ENCODE data around the gene HNRNPAB. TPM values are rescaled to one million over a fixed set of nuclear protein-coding genes. Genes with fewer than 3 reads are reported as not detected.

Gene HNRNPAB
- total RNA-seq, 1 experiment from 2014 or later: 364 TPM

GRCh38 chr5:178241231-178241663 lies 36.9 kb downstream of the HNRNPAB start:
- intact Hi-C loops (cut with micrococcal nuclease): no loop called here
- H3K27ac Mint-ChIP-seq (ENCODE audit: low read depth, unreplicated experiment): no peak overlapping the region
- H3K4me1 Mint-ChIP-seq (ENCODE audit: insufficient read depth, unreplicated experiment): peaks cover 27% of the 10 kb centered on the region
- H3K9me3 Mint-ChIP-seq (ENCODE audit: unreplicated experiment): no peaks in the 10 kb centered on the region
- TF ChIP-seq, protein P1, sequence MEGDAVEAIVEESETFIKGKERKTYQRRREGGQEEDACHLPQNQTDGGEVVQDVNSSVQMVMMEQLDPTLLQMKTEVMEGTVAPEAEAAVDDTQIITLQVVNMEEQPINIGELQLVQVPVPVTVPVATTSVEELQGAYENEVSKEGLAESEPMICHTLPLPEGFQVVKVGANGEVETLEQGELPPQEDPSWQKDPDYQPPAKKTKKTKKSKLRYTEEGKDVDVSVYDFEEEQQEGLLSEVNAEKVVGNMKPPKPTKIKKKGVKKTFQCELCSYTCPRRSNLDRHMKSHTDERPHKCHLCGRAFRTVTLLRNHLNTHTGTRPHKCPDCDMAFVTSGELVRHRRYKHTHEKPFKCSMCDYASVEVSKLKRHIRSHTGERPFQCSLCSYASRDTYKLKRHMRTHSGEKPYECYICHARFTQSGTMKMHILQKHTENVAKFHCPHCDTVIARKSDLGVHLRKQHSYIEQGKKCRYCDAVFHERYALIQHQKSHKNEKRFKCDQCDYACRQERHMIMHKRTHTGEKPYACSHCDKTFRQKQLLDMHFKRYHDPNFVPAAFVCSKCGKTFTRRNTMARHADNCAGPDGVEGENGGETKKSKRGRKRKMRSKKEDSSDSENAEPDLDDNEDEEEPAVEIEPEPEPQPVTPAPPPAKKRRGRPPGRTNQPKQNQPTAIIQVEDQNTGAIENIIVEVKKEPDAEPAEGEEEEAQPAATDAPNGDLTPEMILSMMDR (IDR thresholded peaks at IDR 0.05; ENCODE audit: unreplicated experiment): no peak
- CTCF ChIA-PET: interaction anchor here (0.7 kb wide), 1 partner anchor 11 kb away, joined by 3 read pairs; no protein-coding TSS in a partner anchor
- POLR2A ChIA-PET: no interaction called here
- H3K4me3 Mint-ChIP-seq (ENCODE audit: unreplicated experiment): no peak overlapping the region
- DNase-seq (ENCODE audit: unreplicated experiment): no peak
- no peaks in the 10 kb centered on the region for H3K36me3 Mint-ChIP-seq (ENCODE audit: insufficient read depth, unreplicated experiment)
- no peaks in the 10 kb centered on the region for H3K27me3 Mint-ChIP-seq (ENCODE audit: insufficient read depth, unreplicated experiment)
- BruUV-seq (replicated peaks): no TSS peak

GRCh38 chr5:178241688-178242231 lies 37.4 kb downstream of the HNRNPAB start:
- Mint-ChIP-seq H3K27ac (ENCODE audit: low read depth, unreplicated experiment) (no peak overlapping the region), H3K4me3 (ENCODE audit: unreplicated experiment) (no peak overlapping the region), H3K9me3 (ENCODE audit: unreplicated experiment) (no peaks in the 10 kb centered on the region), H3K36me3 (ENCODE audit: insufficient read depth, unreplicated experiment) (no peaks in the 10 kb centered on the region), H3K27me3 (ENCODE audit: insufficient read depth, unreplicated experiment) (no peaks in the 10 kb centered on the region), H3K4me1 (ENCODE audit: insufficient read depth, unreplicated experiment) (peaks cover 24% of the 10 kb centered on the region)
- ChIA-PET CTCF (no interaction called here), POLR2A (no interaction called here)
- no peak for DNase-seq (ENCODE audit: unreplicated experiment)
- no TSS peak for BruUV-seq (replicated peaks)
- TF ChIP-seq, protein P1 (IDR thresholded peaks at IDR 0.05; ENCODE audit: unreplicated experiment): no peak
- intact Hi-C loops (cut with micrococcal nuclease): no loop called here

DNA sequence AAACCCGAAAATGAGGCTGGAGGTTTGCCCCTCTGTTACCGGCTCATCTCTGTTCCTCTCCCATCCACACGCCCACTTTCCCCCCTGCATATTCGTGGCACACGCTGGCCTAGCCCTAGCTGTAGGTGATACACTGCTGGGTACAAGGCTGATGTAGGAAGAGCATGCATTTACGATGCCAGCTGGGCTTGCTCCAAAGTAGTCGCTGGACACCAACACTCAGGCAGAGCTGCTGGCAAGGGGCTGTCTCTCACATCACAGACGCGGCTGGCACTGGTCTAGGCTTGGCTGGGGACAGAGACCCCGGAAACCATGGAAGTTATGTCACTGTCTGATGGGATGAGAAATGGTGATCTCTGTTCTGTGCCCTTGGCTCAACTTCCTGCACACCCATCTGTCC lies 38.1 kb downstream of the HNRNPAB start:
- Mint-ChIP-seq H3K36me3 (ENCODE audit: insufficient read depth, unreplicated experiment) (no peaks in the 10 kb centered on the region), H3K4me3 (ENCODE audit: unreplicated experiment) (no peak overlapping the region), H3K27me3 (ENCODE audit: insufficient read depth, unreplicated experiment) (no peaks in the 10 kb centered on the region), H3K9me3 (ENCODE audit: unreplicated experiment) (no peaks in the 10 kb centered on the region), H3K27ac (ENCODE audit: low read depth, unreplicated experiment) (no peak overlapping the region), H3K4me1 (ENCODE audit: insufficient read depth, unreplicated experiment) (peaks cover 17% of the 10 kb centered on the region)
- no TSS peak for BruUV-seq (replicated peaks)
- CTCF ChIA-PET: interaction anchor here (1.2 kb wide), 1 partner anchor 14 kb away, joined by 3 read pairs; no protein-coding TSS in a partner anchor
- intact Hi-C loops (cut with micrococcal nuclease): no loop called here
- TF ChIP-seq, protein P1 (IDR thresholded peaks at IDR 0.05; ENCODE audit: unreplicated experiment): no peak
- POLR2A ChIA-PET: interaction anchor here (0.7 kb wide), 1 partner anchor 11 kb away, joined by 3 read pairs; no protein-coding TSS in a partner anchor
- DNase-seq (ENCODE audit: unreplicated experiment): no peak

GRCh38 chr5:178244576-178244975 lies 40.2 kb downstream of the HNRNPAB start:
- H3K9me3 Mint-ChIP-seq (ENCODE audit: unreplicated experiment): no peaks in the 10 kb centered on the region
- no peak for DNase-seq (ENCODE audit: unreplicated experiment)
- H3K27ac Mint-ChIP-seq (ENCODE audit: low read depth, unreplicated experiment): no peak overlapping the region
- H3K36me3 Mint-ChIP-seq (ENCODE audit: insufficient read depth, unreplicated experiment): no peaks in the 10 kb centered on the region
- H3K4me1 Mint-ChIP-seq (ENCODE audit: insufficient read depth, unreplicated experiment): peaks cover 10% of the 10 kb centered on the region
- TF ChIP-seq, protein P1 (IDR thresholded peaks at IDR 0.05; ENCODE audit: unreplicated experiment): no peak
- BruUV-seq (replicated peaks): no TSS peak
- H3K4me3 Mint-ChIP-seq (ENCODE audit: unreplicated experiment): no peak overlapping the region
- no peaks in the 10 kb centered on the region for H3K27me3 Mint-ChIP-seq (ENCODE audit: insufficient read depth, unreplicated experiment)
- ChIA-PET CTCF (interaction anchor here (0.5 to 1.8 kb wide), 3 partner anchors 10 to 1745 kb away, joined by 3 to 9 read pairs (median 3); no protein-coding TSS in a partner anchor), POLR2A (interaction anchor here (0.6 kb wide), 1 partner anchor 747 kb away, joined by 3 read pairs; no protein-coding TSS in a partner anchor)
- intact Hi-C loops (cut with micrococcal nuclease): no loop called here
